ENCODE data around the gene ABCC1.

The ABCC1 gene

GRCh38 chr16:16050106-16050505 is 100.7 kb downstream of the ABCC1 start:
- Histone ChIP-seq H3K4me3 (ENCODE audit: insufficient read depth, low read length, poor library complexity, severe bottlenecking) (no peak overlapping the region), H4K20me1 (ENCODE audit: low read depth, low read length) (no peaks in the 10 kb centered on the region), H3K27ac (ENCODE audit: low read depth, low read length) (peak overlapping the region; percentile 78), H3K79me2 (ENCODE audit: insufficient read depth, low read length) (no peaks in the 10 kb centered on the region), H3K9ac (ENCODE audit: low read length) (peak overlapping the region; percentile 11; the same call in 1 of the 2 replicates), H3K27me3 (ENCODE audit: low read length) (no peaks in the 10 kb centered on the region), H3K9me2 (replicated peaks; ENCODE audit: insufficient read depth, low read length) (no peaks in the 10 kb centered on the region), H3K36me3 (ENCODE audit: low read length) (peaks cover 4% of the 10 kb centered on the region; the same call in 1 of the 2 replicates), H3K4me2 (ENCODE audit: low read depth, low read length, poor library complexity, severe bottlenecking) (peak overlapping the region; percentile 29), H2AFZ (ENCODE audit: low read depth, low read length, severe bottlenecking) (no peak overlapping the region), H3K9me3 (ENCODE audit: insufficient read depth, low read length) (no peaks in the 10 kb centered on the region), H3F3A (ENCODE audit: insufficient read depth) (peaks cover 9% of the 10 kb centered on the region)
- TF ChIP-seq EZH2phosphoT487 (conservative IDR thresholded peaks at IDR 0.05; ENCODE audit: low read length) = no peak
- no peak for TF ChIP-seq CTCF (IDR thresholded peaks at IDR 0.05; ENCODE audit: insufficient read depth, low read length, poor library complexity, severe bottlenecking)

- no peak overlapping the region for H3K4me2 ChIP-seq (ENCODE audit: low read depth, low read length, poor library complexity, severe bottlenecking)
- H3K36me3 ChIP-seq (ENCODE audit: low read length) = peaks cover 4% of the 10 kb centered on the region; the same call in 1 of the 2 replicates
Observed at GRCh38 chr16:16051132-16051531, 101.7 kb downstream of the ABCC1 start.

GRCh38 chr16:16052916-16053315 is 103.5 kb downstream of the ABCC1 start:
- no peak overlapping the region for H2AFZ ChIP-seq (ENCODE audit: low read depth, low read length, severe bottlenecking)
- H3K4me3 ChIP-seq (ENCODE audit: insufficient read depth, low read length, poor library complexity, severe bottlenecking) = no peak overlapping the region
- no peaks in the 10 kb centered on the region for H3K9me3 ChIP-seq (ENCODE audit: insufficient read depth, low read length)
- TF ChIP-seq EZH2phosphoT487 (conservative IDR thresholded peaks at IDR 0.05; ENCODE audit: low read length) = no peak
- TF ChIP-seq CTCF (IDR thresholded peaks at IDR 0.05; ENCODE audit: insufficient read depth, low read length, poor library complexity, severe bottlenecking) = no peak
- H3K27ac ChIP-seq (ENCODE audit: low read depth, low read length) = no peak overlapping the region
- no peaks in the 10 kb centered on the region for H3K27me3 ChIP-seq (ENCODE audit: low read length)
- no peak overlapping the region for H3K4me2 ChIP-seq (ENCODE audit: low read depth, low read length, poor library complexity, severe bottlenecking)
- no peaks in the 10 kb centered on the region for H3K9me2 ChIP-seq (replicated peaks; ENCODE audit: insufficient read depth, low read length)
- peaks cover 6% of the 10 kb centered on the region; the same call in 1 of the 2 replicates for H3K36me3 ChIP-seq (ENCODE audit: low read length)
- no peak overlapping the region for H3K9ac ChIP-seq (ENCODE audit: low read length)
- peaks cover 9% of the 10 kb centered on the region for H3F3A ChIP-seq (ENCODE audit: insufficient read depth)
- H4K20me1 ChIP-seq (ENCODE audit: low read depth, low read length) = no peaks in the 10 kb centered on the region
- no peaks in the 10 kb centered on the region for H3K79me2 ChIP-seq (ENCODE audit: insufficient read depth, low read length)

More at GRCh38 chr16:16051132-16051531, 101.7 kb downstream of the ABCC1 start:
- Histone ChIP-seq H3K9ac (ENCODE audit: low read length) (no peak overlapping the region), H3K9me2 (replicated peaks; ENCODE audit: insufficient read depth, low read length) (no peaks in the 10 kb centered on the region), H3K79me2 (ENCODE audit: insufficient read depth, low read length) (no peaks in the 10 kb centered on the region), H3K27me3 (ENCODE audit: low read length) (no peaks in the 10 kb centered on the region), H4K20me1 (ENCODE audit: low read depth, low read length) (no peaks in the 10 kb centered on the region), H3F3A (ENCODE audit: insufficient read depth) (peaks cover 9% of the 10 kb centered on the region), H3K9me3 (ENCODE audit: insufficient read depth, low read length) (no peaks in the 10 kb centered on the region), H2AFZ (ENCODE audit: low read depth, low read length, severe bottlenecking) (no peak overlapping the region), H3K4me3 (ENCODE audit: insufficient read depth, low read length, poor library complexity, severe bottlenecking) (no peak overlapping the region), H3K27ac (ENCODE audit: low read depth, low read length) (no peak overlapping the region)
- TF ChIP-seq EZH2phosphoT487 (conservative IDR thresholded peaks at IDR 0.05; ENCODE audit: low read length) (no peak), CTCF (IDR thresholded peaks at IDR 0.05; ENCODE audit: insufficient read depth, low read length, poor library complexity, severe bottlenecking) (no peak)

Measured in SU-DHL-6 (cell line).